Endodermal cell (in vitro differentiated cells): ENCODE measurements around the gene ANXA7. TPM values are rescaled to one million over a fixed set of nuclear protein-coding genes. Genes with fewer than 3 reads are reported as not detected.

Source experiments
- DNase-seq: peaks from one replicate; pipeline ENCODE4 v3.0.0-alpha.2; 2017
- H3K27ac ChIP-seq: 2 replicates; pipeline ENCODE4 v1.5.1; 2013; ENCODE audit warnings: mild to moderate bottlenecking, low read depth, low read length, moderate library complexity
- H3K27me3 ChIP-seq: 2 replicates; pipeline ENCODE4 v1.6.1; 2013; ENCODE audit warnings: mild to moderate bottlenecking, low read length, moderate library complexity; ENCODE audit not compliant: insufficient read depth, control insufficient read depth, poor library complexity, severe bottlenecking
- H3K36me3 ChIP-seq: 2 replicates; pipeline ENCODE4 v1.7.0; 2013; ENCODE audit warnings: mild to moderate bottlenecking, low read length, moderate library complexity; ENCODE audit not compliant: control insufficient read depth, insufficient read depth
- H3K4me1 ChIP-seq: one replicate; pipeline ENCODE4 v1.7.0; 2013; ENCODE audit warnings: low read length; ENCODE audit not compliant: control insufficient read depth, insufficient read depth
- H3K4me3 ChIP-seq: 2 replicates; pipeline ENCODE4 v1.5.1; 2013; ENCODE audit warnings: mild to moderate bottlenecking, low read length, moderate library complexity
- H3K9ac ChIP-seq: 2 replicates; pipeline ENCODE4 v1.6.1; 2013; ENCODE audit warnings: mild to moderate bottlenecking, low read length, moderate library complexity; ENCODE audit not compliant: poor library complexity, severe bottlenecking; ENCODE audit errors: extremely low read depth
- H3K9me3 ChIP-seq: 2 replicates; pipeline ENCODE4 v1.6.1; 2013; ENCODE audit warnings: mild to moderate bottlenecking, low read length, moderate library complexity; ENCODE audit not compliant: control insufficient read depth
- H3K27ac Mint-ChIP-seq: 2 replicates; pipeline ENCODE4 v1.8.0; 2020; ENCODE audit warnings: mixed read lengths
- H3K27me3 Mint-ChIP-seq: 2 replicates; pipeline ENCODE4 v1.8.0; 2021; ENCODE audit warnings: mild to moderate bottlenecking, mixed read lengths; ENCODE audit not compliant: insufficient read depth
- H3K36me3 Mint-ChIP-seq: 2 replicates; pipeline ENCODE4 v1.8.0; 2020; ENCODE audit warnings: low read depth, mixed read lengths
- H3K4me1 Mint-ChIP-seq: 2 replicates; pipeline ENCODE4 v1.8.0; 2020; ENCODE audit warnings: mixed read lengths
- H3K4me3 Mint-ChIP-seq: 2 replicates; pipeline ENCODE4 v1.8.0; 2020; ENCODE audit warnings: mild to moderate bottlenecking, moderate library complexity, mixed read lengths
- H3K9me3 Mint-ChIP-seq: 2 replicates; pipeline ENCODE4 v1.8.0; 2020; ENCODE audit warnings: mild to moderate bottlenecking, mixed read lengths
- CTCF ChIP-seq: fragments of 200-600 bp; sonication (generic); conservative IDR thresholded peaks from 2 replicates; pipeline ENCODE4 v1.5.0; 2021; ENCODE audit warnings: antibody characterized with exemption, mild to moderate bottlenecking
- WGBS, 2 experiments: methylation state at CpG; one replicate each; pipeline versions ENCODE4 v1.1.5 to v1.1.7; 2013; ENCODE audit warnings: missing lambda C conversion rate in 2 of 2, mixed read lengths in 1 of 2; ENCODE audit not compliant: insufficient coverage in 1 of 2, insufficient read length in 1 of 2; 5-methylcytosine and 5-hydroxymethylcytosine counted together
- long read RNA-seq, 4 experiments: library from polyadenylated mRNA in 2 of 4; library from RNA in 1 of 4; library from capped mRNA in 1 of 4; stranded (forward) in 3 of 4; unstranded in 1 of 4; transcript quantifications; one replicate each; pipeline ENCODE4 v2.0.0, GENCODE V29; 2020 to 2021; ENCODE audit warnings: inconsistent platforms in 1 of 4
- polyA plus RNA-seq, 2 experiments: library from polyadenylated mRNA; stranded (reverse); fragments of 50-300 nt; gene quantifications; one replicate each; pipeline ENCODE4 v1.2.3, GENCODE V29; 2013
- total RNA-seq, 2 donors: library from RNA; stranded (reverse); fragmentation: NEBNext Ultra II Directional in 1 of 2; extraction: Animal tissue kit (Norgen Biotek cat#: 25700) in 1 of 2; gene quantifications; 2 replicates in 1 of 2; 3 replicates in 1 of 2; pipeline ENCODE4 v1.2.1, GENCODE V29; 2021

ANXA7 gene
- total RNA-seq, result 10 to 100 TPM; 69.2 to 82.3 TPM
- polyA plus RNA-seq (2013, experiment 1 of 2), result 54.1 TPM
- 58.7 TPM for polyA plus RNA-seq (2013, experiment 2 of 2)
- long read RNA-seq, experiment 1, transcript ANXA7-202 (13 exons, 2,452 nt), result major isoform, 11 of 54 reads
- long read RNA-seq, experiment 1, partial matches to known transcripts, result 31 of 54 reads
- long read RNA-seq, experiment 1, other reads (novel, unspliced or antisense), result 12 of 54 reads
- long read RNA-seq, experiment 2, transcript ANXA7-202 (13 exons, 2,452 nt), result major isoform, 122 of 294 reads
- long read RNA-seq, experiment 2, partial matches to known transcripts, result 142 of 294 reads
- long read RNA-seq, experiment 2, other reads (novel, unspliced or antisense), result 29 of 294 reads
- long read RNA-seq, experiment 3, transcript ANXA7-202 (13 exons, 2,452 nt), result major isoform, 434 of 748 reads
- long read RNA-seq, experiment 3, partial matches to known transcripts, result 222 of 748 reads
- long read RNA-seq, experiment 3, other reads (novel, unspliced or antisense), result 90 of 748 reads
- long read RNA-seq, experiment 4, transcript ANXA7-202 (13 exons, 2,452 nt), result major isoform, 119 of 224 reads
- long read RNA-seq, experiment 4, partial matches to known transcripts, result 60 of 224 reads
- long read RNA-seq, experiment 4, other reads (novel, unspliced or antisense), result 44 of 224 reads

GRCh38 chr10:73413528-73414229 is at the start of gene ANXA7:
TSS of gene ANXA7 (minus strand) at chr10:73414058. CDS start at chr10:73400856, 13,202 bp downstream.
- TF ChIP-seq CTCF, result peak; percentile 59
- Mint-ChIP-seq H3K4me3 (peak within 1 kb of the TSS; percentile 78), H3K36me3 (peaks cover 13% of the 10 kb centered on the region), H3K4me1 (peaks cover 25% of the 10 kb centered on the region), H3K27me3 (no peaks in the 10 kb centered on the region), H3K27ac (peak within 1 kb of the TSS; percentile 95), H3K9me3 (no peaks in the 10 kb centered on the region)
- Histone ChIP-seq H3K9ac (peak within 1 kb of the TSS; percentile 77), H3K4me3 (peak within 1 kb of the TSS; percentile 83), H3K9me3 (no peaks in the 10 kb centered on the region), H3K27me3 (no peaks in the 10 kb centered on the region), H3K36me3 (peaks cover 4% of the 10 kb centered on the region), H3K4me1 (no peaks in the 10 kb centered on the region), H3K27ac (peak within 1 kb of the TSS; percentile 62)
- DNase-seq, result peak; percentile 99
- WGBS, 2 experiments, result 0% methylated on average over 19 to 62 of the region's 62 CpGs

GRCh38 chr10:73460897-73461296 is 47.0 kb upstream of the ANXA7 start:
- H3K27ac Mint-ChIP-seq, result no peak overlapping the region
- H3K36me3 Mint-ChIP-seq, result peaks cover 32% of the 10 kb centered on the region
- Histone ChIP-seq H3K4me3 (no peak overlapping the region), H3K4me1 (no peaks in the 10 kb centered on the region), H3K9me3 (no peaks in the 10 kb centered on the region), H3K27me3 (no peaks in the 10 kb centered on the region), H3K36me3 (peaks cover 22% of the 10 kb centered on the region), H3K9ac (no peak overlapping the region), H3K27ac (no peak overlapping the region)
- TF ChIP-seq CTCF, result no peak
- DNase-seq, result no peak
- WGBS, 2 experiments, result 94 to 97% methylated on average over 4 of the region's 4 CpGs
- no peak overlapping the region for H3K4me3 Mint-ChIP-seq
- H3K9me3 Mint-ChIP-seq, result no peaks in the 10 kb centered on the region
- H3K27me3 Mint-ChIP-seq, result no peaks in the 10 kb centered on the region
- peaks cover 7% of the 10 kb centered on the region for H3K4me1 Mint-ChIP-seq

- no peak overlapping the region for H3K27ac Mint-ChIP-seq
- H3K9me3 Mint-ChIP-seq, result no peaks in the 10 kb centered on the region
- 97 to 98% methylated on average over 5 to 6 of the region's 6 CpGs for WGBS, 2 experiments
These were observed 45.9 kb upstream of the ANXA7 start for GRCh38 chr10:73459683-73460314.

More at GRCh38 chr10:73459683-73460314, 45.9 kb upstream of the ANXA7 start:
- H3K36me3 ChIP-seq, result peaks cover 12% of the 10 kb centered on the region
- H3K27me3 Mint-ChIP-seq, result no peaks in the 10 kb centered on the region
- DNase-seq, result no peak
- no peaks in the 10 kb centered on the region for H3K27me3 ChIP-seq
- H3K9me3 ChIP-seq, result no peaks in the 10 kb centered on the region
- H3K27ac ChIP-seq, result no peak overlapping the region
- no peak overlapping the region for H3K4me3 ChIP-seq
- H3K4me3 Mint-ChIP-seq, result no peak overlapping the region
- H3K9ac ChIP-seq, result no peak overlapping the region
- H3K36me3 Mint-ChIP-seq, result peaks cover 28% of the 10 kb centered on the region
- H3K4me1 ChIP-seq, result no peaks in the 10 kb centered on the region
- no peak for TF ChIP-seq CTCF
- H3K4me1 Mint-ChIP-seq, result peaks cover 7% of the 10 kb centered on the region
